HepG2 (cell line): ENCODE results near the gene ENKUR. TPM values are rescaled to one million over a fixed set of nuclear protein-coding genes. Genes with fewer than 3 reads are reported as not detected.

Experiments used
- GATAD1 ChIP-seq: IDR thresholded peaks from 2 replicates; pipeline ENCODE4 v1.6.1; 2016; ENCODE audit warnings: missing genetic modification reagents, missing compliant biosample characterization
- HES4 ChIP-seq: sonication (generic); formaldehyde crosslinking; IDR thresholded peaks from 2 replicates; pipeline ENCODE4 v1.9.0; 2021; ENCODE audit warnings: mild to moderate bottlenecking, missing genetic modification reagents, borderline replicate concordance
- HMG20B ChIP-seq: conservative IDR thresholded peaks from 2 replicates; pipeline ENCODE4 v1.6.1; 2016; ENCODE audit warnings: missing genetic modification reagents, missing compliant biosample characterization
- POLR2A ChIP-seq, 2 experiments: IDR thresholded peaks; 2 replicates each; pipeline ENCODE4 v1.6.1; 2011; ENCODE audit warnings: low read depth in 2 of 2, low read length in 2 of 2, mild to moderate bottlenecking in 1 of 2, moderate library complexity in 1 of 2; ENCODE audit not compliant: insufficient read depth in 1 of 2
- SP5 ChIP-seq: IDR thresholded peaks from 2 replicates; pipeline ENCODE4 v1.6.1; 2016; ENCODE audit warnings: low read depth, borderline replicate concordance
- STAG1 ChIP-seq: sonication (generic); formaldehyde crosslinking; IDR thresholded peaks from 2 replicates; pipeline ENCODE4 v1.4.0; 2020; ENCODE audit warnings: missing genetic modification reagents
- TARDBP ChIP-seq: sonication (generic); formaldehyde crosslinking; IDR thresholded peaks from 2 replicates; pipeline ENCODE4 v1.8.0; 2022; ENCODE audit warnings: mild to moderate bottlenecking, missing genetic modification reagents
- TOPORS ChIP-seq: sonication (generic); formaldehyde crosslinking; IDR thresholded peaks from 2 replicates; pipeline ENCODE4 v1.8.0; 2023; ENCODE audit warnings: mild to moderate bottlenecking, missing genetic modification reagents
- TP53 ChIP-seq: sonication (generic); formaldehyde crosslinking; conservative IDR thresholded peaks from 2 replicates; pipeline ENCODE4 v1.4.0; 2020; ENCODE audit warnings: missing genetic modification reagents
- ZBTB1 ChIP-seq: sonication (generic); formaldehyde crosslinking; IDR thresholded peaks from 2 replicates; pipeline ENCODE4 v1.4.0; 2020; ENCODE audit warnings: missing genetic modification reagents, borderline replicate concordance
- ZNF766 ChIP-seq: sonication (generic); formaldehyde crosslinking; IDR thresholded peaks from 2 replicates; pipeline ENCODE4 v1.5.0; 2020; ENCODE audit warnings: missing genetic modification reagents, borderline replicate concordance
- ZNF780A ChIP-seq: sonication (generic); formaldehyde crosslinking; IDR thresholded peaks from 2 replicates; pipeline ENCODE4 v1.8.0; 2022; ENCODE audit warnings: mild to moderate bottlenecking, missing genetic modification reagents, moderate library complexity
- ZNF841 ChIP-seq: sonication (generic); formaldehyde crosslinking; IDR thresholded peaks from 2 replicates; pipeline ENCODE4 v1.8.1; 2023; ENCODE audit warnings: missing genetic modification reagents, borderline replicate concordance
- polyA plus RNA-seq, 8 experiments: library from polyadenylated mRNA; depleted of rRNA in 3 of 8; stranded (reverse) in 7 of 8; unstranded in 1 of 8; fragments of >200 nt; fragmentation: Illumina TruSeq in 4 of 8; extraction: Trizol in 4 of 8; gene quantifications; 2 replicates each; pipeline versions ENCODE4 v1.2.1 to v1.2.3, GENCODE V29; 2011 to 2016; ENCODE audit warnings: low read depth in 4 of 8, missing spikeins in 1 of 8, mixed read lengths in 1 of 8; ENCODE audit not compliant: insufficient read depth in 1 of 8
- total RNA-seq, 5 experiments: library from RNA; depleted of rRNA; stranded (reverse); fragments of >200 nt; fragmentation: Illumina TruSeq; extraction: Trizol; gene quantifications; 2 replicates each; pipeline ENCODE4 v1.2.3, GENCODE V29; 2016; ENCODE audit warnings: low read depth in 1 of 5
- TF ChIP-seq, protein P1 (sequence below): sonication (generic); formaldehyde crosslinking; IDR thresholded peaks from 2 replicates; pipeline ENCODE4 v1.4.0; 2020; ENCODE audit warnings: mild to moderate bottlenecking, missing genetic modification reagents
- TF ChIP-seq, protein P2 (sequence below): sonication (generic); formaldehyde crosslinking; IDR thresholded peaks from 2 replicates; pipeline ENCODE4 v1.9.0; 2021; ENCODE audit warnings: missing genetic modification reagents, mild to moderate bottlenecking, borderline replicate concordance
- TF ChIP-seq, protein P3 (sequence below): sonication (generic); formaldehyde crosslinking; conservative IDR thresholded peaks from 2 replicates; pipeline ENCODE4 v1.4.0; 2020; ENCODE audit warnings: missing genetic modification reagents
- TF ChIP-seq, protein P4 (sequence below): IDR thresholded peaks from 2 replicates; pipeline ENCODE4 v1.6.1; 2016; ENCODE audit warnings: low read depth, control low read depth
- TF ChIP-seq, protein P5 (sequence below): sonication (generic); formaldehyde crosslinking; IDR thresholded peaks from 2 replicates; pipeline ENCODE4 v1.8.0; 2022; ENCODE audit warnings: mild to moderate bottlenecking, missing genetic modification reagents
- TF ChIP-seq, protein P6 (sequence below): sonication (generic); formaldehyde crosslinking; IDR thresholded peaks from 2 replicates; pipeline ENCODE4 v1.4.0; 2020; ENCODE audit warnings: mild to moderate bottlenecking, low read depth, missing genetic modification reagents
- TF ChIP-seq, protein P7 (sequence below): sonication (generic); formaldehyde crosslinking; IDR thresholded peaks from 2 replicates; pipeline ENCODE4 v1.5.1; 2020; ENCODE audit warnings: missing genetic modification reagents, mild to moderate bottlenecking, borderline replicate concordance

ENKUR gene
- total and polyA plus RNA-seq, 2 of the 13 experiments (the other 11 are each of a cell fraction or from before 2014, with no cell fraction given), result 0.15 TPM

DNA sequence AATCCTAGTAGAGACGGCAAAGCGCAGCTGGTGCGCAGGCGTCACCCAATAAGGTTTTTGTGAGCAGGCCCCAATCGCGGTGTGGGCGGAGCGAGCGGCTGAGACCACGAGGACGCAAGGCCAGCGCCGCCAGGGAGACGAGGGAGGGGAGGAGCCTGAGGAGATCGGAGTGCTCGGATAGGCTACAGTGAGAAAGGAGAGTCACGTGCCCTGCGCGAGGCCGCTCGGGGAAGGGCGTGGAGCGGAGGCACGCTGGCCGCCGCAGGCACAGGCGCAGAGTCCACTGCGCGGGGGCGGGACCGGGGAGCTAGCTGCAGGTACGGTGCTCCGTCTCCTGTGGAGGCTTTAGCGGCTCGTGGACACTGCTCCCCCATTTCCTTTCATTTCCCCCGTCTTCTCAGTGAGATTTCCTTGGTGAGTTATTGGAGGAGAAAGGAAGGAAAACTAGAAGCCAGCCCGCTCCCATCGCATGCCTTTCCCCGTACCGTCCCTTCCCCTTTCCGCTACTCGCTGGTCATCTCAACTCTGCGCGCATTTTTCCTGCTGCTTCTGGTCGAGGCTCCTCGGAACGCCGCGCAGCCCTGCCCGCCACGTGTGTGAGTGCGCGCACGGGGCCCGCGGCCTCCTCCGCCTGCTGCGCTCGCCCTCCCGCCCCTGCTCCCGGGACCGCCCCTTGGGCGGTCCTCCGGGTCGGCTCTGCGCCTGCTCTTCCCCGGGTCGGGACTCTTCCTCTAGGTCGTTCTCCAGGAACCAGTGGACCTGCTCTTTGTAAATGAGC, 607 bp upstream of the ENKUR start, which contains the start of gene THNSL1 (continued):
- TF ChIP-seq, protein P1, sequence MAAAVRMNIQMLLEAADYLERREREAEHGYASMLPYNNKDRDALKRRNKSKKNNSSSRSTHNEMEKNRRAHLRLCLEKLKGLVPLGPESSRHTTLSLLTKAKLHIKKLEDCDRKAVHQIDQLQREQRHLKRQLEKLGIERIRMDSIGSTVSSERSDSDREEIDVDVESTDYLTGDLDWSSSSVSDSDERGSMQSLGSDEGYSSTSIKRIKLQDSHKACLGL (CRISPR knock-in tag), result peak; percentile 88
- peak; percentile 31; the same call in 1 of the 2 replicates for TF ChIP-seq HMG20B (CRISPR knock-in tag)
- TF ChIP-seq ZNF766 (CRISPR knock-in tag), result peak; percentile 84; the same call in 1 of the 2 replicates
- TF ChIP-seq ZNF780A (CRISPR knock-in tag), result no peak; the same call in 1 of the 2 replicates
- peak; percentile 95 for TF ChIP-seq HES4
- TF ChIP-seq SP5 (CRISPR knock-in tag), result peak; percentile 62
- TF ChIP-seq, protein P2, sequence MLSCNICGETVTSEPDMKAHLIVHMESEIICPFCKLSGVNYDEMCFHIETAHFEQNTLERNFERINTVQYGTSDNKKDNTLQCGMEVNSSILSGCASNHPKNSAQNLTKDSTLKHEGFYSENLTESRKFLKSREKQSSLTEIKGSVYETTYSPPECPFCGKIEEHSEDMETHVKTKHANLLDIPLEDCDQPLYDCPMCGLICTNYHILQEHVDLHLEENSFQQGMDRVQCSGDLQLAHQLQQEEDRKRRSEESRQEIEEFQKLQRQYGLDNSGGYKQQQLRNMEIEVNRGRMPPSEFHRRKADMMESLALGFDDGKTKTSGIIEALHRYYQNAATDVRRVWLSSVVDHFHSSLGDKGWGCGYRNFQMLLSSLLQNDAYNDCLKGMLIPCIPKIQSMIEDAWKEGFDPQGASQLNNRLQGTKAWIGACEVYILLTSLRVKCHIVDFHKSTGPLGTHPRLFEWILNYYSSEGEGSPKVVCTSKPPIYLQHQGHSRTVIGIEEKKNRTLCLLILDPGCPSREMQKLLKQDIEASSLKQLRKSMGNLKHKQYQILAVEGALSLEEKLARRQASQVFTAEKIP, result no peak
- peak; percentile 82; the same call in 1 of the 2 replicates for TF ChIP-seq TP53
- no peak for TF ChIP-seq ZNF841
- TF ChIP-seq ZBTB1, result no peak
- TF ChIP-seq STAG1 (CRISPR knock-in tag), result peak; percentile 19; the same call in 1 of the 2 replicates
- TF ChIP-seq, protein P3, sequence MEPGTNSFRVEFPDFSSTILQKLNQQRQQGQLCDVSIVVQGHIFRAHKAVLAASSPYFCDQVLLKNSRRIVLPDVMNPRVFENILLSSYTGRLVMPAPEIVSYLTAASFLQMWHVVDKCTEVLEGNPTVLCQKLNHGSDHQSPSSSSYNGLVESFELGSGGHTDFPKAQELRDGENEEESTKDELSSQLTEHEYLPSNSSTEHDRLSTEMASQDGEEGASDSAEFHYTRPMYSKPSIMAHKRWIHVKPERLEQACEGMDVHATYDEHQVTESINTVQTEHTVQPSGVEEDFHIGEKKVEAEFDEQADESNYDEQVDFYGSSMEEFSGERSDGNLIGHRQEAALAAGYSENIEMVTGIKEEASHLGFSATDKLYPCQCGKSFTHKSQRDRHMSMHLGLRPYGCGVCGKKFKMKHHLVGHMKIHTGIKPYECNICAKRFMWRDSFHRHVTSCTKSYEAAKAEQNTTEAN (CRISPR knock-in tag), result peak; percentile 90
- TF ChIP-seq, protein P4, sequence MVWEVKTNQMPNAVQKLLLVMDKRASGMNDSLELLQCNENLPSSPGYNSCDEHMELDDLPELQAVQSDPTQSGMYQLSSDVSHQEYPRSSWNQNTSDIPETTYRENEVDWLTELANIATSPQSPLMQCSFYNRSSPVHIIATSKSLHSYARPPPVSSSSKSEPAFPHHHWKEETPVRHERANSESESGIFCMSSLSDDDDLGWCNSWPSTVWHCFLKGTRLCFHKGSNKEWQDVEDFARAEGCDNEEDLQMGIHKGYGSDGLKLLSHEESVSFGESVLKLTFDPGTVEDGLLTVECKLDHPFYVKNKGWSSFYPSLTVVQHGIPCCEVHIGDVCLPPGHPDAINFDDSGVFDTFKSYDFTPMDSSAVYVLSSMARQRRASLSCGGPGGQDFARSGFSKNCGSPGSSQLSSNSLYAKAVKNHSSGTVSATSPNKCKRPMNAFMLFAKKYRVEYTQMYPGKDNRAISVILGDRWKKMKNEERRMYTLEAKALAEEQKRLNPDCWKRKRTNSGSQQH, result peak; percentile 88
- TF ChIP-seq TOPORS (CRISPR knock-in tag), result peak; percentile 93; the same call in 1 of the 2 replicates
- TF ChIP-seq, protein P5, sequence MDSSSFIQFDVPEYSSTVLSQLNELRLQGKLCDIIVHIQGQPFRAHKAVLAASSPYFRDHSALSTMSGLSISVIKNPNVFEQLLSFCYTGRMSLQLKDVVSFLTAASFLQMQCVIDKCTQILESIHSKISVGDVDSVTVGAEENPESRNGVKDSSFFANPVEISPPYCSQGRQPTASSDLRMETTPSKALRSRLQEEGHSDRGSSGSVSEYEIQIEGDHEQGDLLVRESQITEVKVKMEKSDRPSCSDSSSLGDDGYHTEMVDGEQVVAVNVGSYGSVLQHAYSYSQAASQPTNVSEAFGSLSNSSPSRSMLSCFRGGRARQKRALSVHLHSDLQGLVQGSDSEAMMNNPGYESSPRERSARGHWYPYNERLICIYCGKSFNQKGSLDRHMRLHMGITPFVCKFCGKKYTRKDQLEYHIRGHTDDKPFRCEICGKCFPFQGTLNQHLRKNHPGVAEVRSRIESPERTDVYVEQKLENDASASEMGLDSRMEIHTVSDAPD, result no peak
- TF ChIP-seq, protein P6, sequence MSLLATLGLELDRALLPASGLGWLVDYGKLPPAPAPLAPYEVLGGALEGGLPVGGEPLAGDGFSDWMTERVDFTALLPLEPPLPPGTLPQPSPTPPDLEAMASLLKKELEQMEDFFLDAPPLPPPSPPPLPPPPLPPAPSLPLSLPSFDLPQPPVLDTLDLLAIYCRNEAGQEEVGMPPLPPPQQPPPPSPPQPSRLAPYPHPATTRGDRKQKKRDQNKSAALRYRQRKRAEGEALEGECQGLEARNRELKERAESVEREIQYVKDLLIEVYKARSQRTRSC (CRISPR knock-in tag), result no peak; the same call in 1 of the 2 replicates
- TF ChIP-seq GATAD1 (CRISPR knock-in tag), result peak; percentile 77
- TF ChIP-seq POLR2A (IDR thresholded peaks at IDR 0.05; ENCODE audit: insufficient read depth in 1 of 2, low read depth in 2 of 2, low read length in 2 of 2), result peak; percentile 96 to 99
- TF ChIP-seq, protein P7, sequence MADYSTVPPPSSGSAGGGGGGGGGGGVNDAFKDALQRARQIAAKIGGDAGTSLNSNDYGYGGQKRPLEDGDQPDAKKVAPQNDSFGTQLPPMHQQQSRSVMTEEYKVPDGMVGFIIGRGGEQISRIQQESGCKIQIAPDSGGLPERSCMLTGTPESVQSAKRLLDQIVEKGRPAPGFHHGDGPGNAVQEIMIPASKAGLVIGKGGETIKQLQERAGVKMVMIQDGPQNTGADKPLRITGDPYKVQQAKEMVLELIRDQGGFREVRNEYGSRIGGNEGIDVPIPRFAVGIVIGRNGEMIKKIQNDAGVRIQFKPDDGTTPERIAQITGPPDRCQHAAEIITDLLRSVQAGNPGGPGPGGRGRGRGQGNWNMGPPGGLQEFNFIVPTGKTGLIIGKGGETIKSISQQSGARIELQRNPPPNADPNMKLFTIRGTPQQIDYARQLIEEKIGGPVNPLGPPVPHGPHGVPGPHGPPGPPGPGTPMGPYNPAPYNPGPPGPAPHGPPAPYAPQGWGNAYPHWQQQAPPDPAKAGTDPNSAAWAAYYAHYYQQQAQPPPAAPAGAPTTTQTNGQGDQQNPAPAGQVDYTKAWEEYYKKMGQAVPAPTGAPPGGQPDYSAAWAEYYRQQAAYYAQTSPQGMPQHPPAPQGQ (CRISPR knock-in tag), result peak; percentile 88; the same call in 1 of the 2 replicates
- TF ChIP-seq TARDBP (CRISPR knock-in tag), result peak; percentile 80
